Dedifferentiated amniotic fluid mesenchymal stem cell (primary cell): ENCODE data around the gene HTR1D.
"Not testable (repeated sequence)": the region's sequence is repeated elsewhere in the genome, so short reads cannot be mapped to it uniquely, and the experiment has no call there.

Experiments used
- DNase-seq: peaks from one replicate; pipeline ENCODE4 v3.0.0-alpha.2; 2016; ENCODE audit errors: extremely low spot score

Gene HTR1D

DNA sequence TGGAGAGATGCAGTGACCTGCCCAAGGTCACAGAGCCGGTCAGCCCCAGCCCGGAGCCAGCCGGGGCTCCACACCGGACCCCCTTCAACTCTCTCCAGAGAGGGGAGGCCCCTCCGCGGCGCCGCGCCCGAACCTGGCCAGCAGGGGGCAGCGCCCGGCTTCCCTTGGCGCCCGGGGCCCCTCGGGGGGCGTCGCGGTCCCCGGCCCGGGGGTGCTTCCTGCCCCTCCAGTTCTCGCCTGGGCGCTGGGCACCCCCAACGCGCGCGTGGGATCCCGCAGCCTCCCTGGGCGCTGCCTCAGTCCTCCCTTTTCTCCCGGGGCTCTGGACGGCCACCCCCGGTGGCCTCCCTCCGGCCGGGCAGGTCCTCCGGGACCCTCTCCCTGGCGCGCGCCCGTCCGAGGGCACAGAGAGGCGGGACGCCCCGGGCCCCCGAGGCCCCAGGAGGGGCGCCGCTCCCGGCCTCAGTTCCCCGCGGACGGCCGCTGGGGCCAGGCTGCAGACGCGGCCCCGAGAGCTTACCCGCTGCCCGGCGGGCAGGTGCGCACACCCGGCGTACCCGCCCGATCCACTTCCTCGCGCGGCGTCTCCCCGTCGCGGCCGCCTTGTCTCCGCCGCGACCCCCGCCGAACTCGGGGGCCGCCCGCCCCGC, 406 bp downstream of the HTR1D start:
- DNase-seq = no peak

DNA sequence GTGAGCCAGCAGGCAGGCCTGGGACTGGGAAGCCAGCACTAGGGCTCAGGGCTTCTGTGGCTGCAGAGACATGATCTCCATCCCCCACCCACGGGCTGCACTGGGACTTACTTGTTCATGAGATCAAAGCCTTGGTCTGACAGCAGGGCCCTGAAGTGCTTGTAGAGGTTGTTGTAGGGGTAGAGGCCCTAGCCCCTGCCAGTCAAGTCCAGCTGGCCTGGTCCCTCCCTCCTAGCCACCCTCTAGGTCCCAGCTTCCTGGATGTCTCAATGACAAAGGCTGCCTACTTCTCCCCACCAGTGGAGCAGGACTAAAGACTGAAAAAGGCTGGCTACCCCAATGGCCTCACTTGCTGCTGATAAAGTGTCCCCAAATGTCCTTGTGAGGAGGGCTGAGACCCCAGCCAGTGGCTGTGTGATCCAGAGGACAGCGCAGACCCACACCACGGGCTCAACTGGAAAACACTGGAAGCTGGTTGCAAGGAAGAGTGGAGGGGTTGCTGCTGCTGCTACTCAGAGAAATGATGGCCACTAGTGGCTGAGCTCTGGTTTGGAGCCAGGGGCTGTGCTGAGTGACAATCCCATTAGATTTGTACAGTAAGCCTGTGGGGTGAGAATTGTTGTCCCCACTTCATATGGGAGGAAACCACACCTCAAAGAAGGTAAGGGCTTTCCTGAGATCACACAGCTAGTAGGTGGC, 1.4 kb downstream of the HTR1D start:
- DNase-seq = no peak

DNA sequence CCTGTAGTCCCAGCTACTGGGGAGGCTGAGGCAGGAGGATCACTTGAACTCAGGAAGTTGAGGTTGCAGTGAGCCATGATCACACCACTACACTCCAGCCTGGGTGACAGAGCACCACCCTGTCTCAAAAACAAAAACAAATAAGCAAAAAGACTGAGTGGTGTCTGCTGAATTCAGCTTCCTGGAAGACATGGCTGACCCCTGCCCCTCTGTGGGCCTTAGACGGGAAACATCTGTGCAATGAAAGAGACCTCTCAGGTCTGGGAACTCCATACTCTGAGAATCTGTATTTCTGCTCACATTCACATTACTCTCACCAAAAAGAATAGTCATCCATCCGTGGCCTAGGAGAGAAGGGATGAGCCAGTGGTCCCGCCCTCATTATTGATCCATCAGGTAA, 2.0 kb downstream of the HTR1D start:
- DNase-seq = no peak

DNA sequence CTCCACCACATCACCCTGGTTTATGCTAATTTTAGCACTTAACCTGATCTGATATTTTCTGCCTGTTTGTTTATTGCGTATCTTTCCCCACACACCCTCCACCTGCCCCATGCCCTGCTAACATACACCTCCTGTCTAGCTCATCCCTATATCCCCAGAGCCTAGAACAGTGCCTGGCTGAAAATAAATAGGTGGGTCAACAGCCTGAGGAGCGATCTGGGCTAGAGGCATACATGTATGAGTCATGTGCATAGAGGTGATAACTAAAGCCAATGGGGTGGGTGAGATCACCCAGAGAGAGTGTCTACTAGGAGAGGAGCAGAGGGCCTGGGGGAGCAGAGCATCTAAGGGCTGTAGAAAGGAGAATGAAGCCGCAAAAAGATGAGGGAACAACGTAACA, 2.7 kb downstream of the HTR1D start:
- no peak for DNase-seq

DNA sequence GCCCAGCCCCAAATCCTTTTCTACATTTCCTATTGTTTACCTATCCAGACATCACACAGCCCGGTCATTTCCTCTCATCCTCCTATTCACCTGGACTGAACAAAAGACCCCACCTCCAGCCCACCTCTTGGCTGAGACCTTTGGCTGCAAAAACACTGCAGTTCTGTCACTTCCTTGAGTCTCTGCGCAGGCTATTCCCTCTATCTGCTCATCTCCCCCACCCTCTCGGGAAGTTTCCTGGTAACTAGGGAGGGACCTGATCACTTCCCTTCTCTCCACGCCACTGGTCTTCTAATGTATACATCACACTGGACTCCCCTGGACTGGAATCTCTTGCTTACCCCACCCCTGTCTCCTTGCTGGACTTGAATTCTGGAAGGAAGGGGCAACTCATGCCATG, 5.3 kb downstream of the HTR1D start:
- DNase-seq = no peak

DNA sequence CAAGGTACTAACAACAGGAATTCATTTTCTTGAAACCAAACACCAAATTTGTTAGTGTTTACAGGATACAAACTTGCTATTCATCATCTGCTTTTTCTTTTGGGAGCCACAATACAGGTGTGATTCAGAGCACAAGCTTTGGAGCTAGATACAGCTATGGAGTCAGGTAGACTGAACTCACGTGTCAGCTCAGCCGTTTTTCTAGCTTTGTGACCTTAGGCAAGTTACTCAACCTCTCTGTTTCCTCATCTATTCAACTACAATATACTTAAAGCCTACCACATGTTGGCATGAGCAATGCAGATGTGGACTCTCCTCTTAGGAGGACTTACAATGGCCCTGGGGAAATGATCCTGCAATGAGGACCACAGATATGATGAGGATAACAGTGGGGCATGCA, 6.3 kb downstream of the HTR1D start:
- DNase-seq = no peak

DNA sequence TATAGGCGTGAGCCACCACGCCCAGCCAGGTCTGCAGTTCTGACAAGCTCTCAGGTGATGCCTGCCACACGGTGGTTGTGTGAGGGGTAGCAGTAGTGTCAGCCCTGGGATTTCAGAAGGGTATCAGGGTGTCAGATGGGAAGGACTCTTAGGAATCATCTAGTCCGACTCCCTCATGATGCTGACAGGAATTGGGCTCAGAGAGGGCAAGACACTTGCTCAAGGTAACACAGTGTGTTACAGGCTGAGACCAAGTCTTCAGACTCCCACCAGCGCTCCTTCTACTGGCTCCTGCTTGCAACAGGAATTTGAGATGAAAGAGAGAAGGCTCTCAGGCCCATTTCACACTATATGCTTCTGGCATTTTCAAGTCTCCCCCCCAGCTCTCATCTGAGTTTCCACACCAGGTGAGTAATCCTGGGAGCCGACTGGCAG, 6.9 kb downstream of the HTR1D start:
- DNase-seq = no peak

DNA sequence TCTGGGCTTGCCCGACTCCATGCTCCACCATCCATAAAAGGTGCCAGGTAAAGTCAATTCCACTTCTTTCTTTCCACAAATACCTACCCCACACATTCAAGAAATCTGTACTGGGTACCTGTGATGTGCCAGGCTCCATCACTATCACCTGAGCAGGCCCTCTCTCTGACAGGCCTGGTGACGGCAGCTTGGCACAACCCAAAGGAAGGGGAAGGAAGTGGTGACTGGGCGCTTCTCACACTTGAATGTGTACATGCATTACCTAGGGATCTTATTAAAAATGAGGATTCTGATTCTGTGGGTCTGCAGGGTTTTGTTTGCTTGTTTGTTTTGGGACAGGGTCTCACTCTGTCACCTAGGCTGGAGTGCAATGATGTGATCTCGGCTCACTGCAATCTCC, 7.5 kb downstream of the HTR1D start:
- no peak for DNase-seq

DNA sequence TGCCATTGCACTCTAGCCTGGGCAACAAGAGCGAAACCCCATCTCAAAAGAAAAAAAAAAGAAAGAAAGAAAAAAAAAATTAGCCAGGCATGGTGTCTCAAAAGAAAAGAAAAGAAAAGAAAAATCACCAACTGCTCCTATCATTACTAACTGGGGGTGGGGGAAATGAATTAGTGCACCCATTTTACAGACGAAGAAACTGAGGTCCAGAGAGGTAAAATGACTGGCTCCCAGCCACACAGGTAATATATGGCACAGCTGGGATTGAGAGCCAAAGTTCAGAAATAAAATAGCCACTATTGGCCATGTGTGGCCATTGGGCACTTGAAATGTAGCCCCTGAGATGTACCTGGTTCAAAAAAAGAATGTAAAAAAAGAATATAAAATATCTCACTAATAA, 8.8 kb downstream of the HTR1D start:
- no peak for DNase-seq

DNA sequence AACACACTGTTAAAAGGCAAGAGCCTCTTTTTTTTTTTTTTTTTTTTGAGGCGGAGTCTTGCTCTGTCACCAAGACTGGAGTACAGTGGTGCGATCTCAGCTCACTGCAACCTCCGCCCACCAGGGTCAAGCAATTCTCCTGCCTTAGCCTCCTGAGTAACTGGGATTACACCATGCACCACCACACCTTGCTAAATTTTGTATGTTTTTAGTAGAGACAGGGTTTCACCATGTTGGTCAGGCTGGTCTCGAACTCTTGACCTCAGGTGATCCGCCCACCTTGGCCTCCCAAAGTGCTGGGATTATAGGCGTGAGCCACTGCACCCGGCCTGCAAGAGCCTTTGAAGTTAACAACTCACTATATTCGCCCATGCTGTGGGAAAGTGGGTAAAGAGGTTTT, 9.6 kb downstream of the HTR1D start:
- DNase-seq = not testable (repeated sequence)

DNA sequence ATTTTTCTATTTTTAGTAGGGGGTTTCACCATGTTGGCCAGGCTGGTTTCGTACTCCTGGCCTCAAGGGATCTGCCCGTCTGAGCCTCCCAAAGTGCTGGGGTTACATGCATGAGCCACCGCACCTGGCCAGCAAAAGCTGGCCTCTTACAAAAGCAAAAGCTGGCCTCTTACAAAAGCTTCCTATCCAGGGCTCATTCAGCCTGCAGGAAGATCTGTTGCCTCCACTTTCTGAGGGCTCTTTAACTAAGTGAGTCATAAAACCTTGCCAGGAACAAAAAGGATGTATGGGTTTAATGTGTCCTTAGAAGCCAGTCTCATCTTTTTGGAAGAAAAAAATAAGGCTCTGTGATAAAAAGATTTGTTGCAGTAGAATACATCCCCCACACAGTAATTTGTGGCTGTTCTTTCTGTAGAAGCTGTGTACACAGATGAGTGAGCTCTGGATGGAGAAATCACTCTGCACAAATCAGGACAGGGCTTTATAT, 15.0 kb downstream of the HTR1D start:
- DNase-seq = no peak

DNA sequence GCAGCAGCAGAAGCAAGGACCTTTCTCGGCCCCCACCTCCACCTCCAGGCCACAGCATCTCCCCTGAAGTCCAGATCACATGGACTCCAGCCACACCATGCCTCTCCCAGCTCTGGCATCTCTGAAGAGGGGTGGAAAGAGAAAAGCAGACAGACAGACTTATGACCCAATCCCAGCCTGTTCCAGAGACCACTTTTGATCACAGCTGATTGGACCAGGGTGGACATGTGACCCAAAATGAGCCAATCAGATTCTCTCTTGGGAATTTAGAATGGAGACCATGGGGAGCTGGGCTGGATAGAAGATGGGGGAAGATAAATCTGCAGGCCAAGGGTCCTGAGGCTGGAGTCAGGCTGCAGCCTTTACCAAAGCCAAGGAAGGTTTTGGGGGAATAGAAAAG, 16.4 kb downstream of the HTR1D start:
- no peak for DNase-seq

DNA sequence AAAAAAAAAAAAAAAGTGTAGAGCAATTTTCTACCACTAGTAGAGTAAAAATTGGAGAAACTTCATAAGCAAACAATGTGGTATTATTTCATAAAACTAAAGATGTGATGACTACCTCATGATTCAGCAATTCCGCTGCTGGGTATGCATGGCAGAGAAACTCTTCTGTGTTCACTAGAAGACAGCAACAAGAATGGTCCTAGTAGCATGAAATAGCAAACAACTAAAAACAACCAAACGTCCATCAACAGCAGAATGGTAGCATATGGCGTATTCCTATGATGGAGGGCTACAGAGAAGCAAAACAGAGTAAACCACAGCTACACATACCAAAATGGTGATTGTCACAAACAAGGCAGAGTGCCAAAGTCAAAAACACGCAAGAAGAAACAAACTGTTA, 18.9 kb downstream of the HTR1D start:
- peak; percentile 94 for DNase-seq

DNA sequence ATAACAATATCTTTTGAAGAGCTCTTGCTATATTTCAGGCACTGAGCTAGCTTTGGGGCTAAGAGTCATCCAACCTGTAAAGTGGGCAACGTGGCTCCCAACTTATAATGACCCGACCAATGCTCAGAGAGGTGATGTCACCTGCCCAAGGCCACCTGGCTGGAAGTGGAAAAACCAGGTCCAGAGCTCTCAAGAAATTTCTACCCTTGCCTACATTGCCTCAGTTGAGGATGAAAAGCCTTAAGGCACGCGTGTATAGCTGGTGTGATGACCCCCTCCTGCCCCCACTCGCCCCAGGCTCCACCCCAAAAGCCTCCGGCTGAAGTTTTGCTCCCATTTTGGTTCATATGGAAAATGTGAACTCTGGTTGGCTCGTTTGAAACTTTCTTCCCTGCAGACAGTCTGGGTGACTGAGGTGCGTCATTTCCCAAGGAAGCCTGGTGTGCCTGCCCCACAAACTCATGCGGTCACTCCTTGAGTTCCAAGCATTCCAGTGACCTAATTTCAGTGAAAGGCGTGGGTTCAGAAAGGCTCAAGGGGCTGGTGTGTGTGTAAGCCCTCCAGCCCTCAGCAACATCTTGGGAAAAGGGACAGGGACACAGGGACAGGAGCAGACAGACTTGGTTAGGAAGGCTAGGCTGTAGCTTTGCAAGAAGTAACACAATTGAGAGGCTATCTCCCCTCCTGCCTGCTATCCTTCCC, 20.5 kb downstream of the HTR1D start:
- DNase-seq = peak; percentile 95

DNA sequence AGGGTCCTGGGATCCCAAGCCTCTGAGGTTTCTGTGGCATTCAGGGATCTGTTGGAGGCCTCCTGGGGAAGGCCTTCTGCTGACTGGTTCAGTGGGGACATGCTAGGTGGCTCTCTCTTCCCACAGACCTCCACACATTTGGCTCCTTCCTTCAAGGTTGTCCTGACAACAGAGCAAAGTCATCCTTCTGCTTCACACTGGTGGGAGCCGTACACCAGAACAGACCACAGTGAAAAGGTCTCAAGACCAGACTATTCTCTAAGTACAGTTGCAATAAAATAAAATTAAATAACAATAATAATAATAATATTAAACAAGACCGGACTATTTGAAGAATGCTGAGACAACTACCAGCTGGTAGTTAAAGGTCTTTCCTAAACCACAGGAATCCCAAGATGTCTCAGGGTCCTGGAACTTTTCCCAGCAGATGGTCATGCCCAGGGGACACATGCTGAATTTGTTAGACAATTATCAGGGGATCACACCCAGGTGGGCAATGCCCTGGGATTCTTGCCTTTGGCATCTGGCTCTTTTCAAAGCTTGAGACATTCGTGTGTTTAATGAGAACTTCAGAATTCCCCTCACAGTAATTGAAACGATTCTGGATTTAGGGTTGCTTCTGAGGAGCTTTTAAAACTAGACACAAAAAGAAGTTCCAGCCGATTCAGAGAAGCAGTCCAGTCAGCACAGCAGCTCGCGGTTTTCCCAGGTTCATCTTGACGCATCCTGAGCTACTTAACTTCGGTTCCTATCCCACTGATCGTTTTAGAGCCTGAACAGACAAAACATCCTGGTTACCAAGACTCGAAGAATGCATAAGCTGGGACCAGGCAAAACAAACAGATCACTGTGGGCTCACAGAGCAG, 22.9 kb downstream of the HTR1D start:
- peak; percentile 69 for DNase-seq

DNA sequence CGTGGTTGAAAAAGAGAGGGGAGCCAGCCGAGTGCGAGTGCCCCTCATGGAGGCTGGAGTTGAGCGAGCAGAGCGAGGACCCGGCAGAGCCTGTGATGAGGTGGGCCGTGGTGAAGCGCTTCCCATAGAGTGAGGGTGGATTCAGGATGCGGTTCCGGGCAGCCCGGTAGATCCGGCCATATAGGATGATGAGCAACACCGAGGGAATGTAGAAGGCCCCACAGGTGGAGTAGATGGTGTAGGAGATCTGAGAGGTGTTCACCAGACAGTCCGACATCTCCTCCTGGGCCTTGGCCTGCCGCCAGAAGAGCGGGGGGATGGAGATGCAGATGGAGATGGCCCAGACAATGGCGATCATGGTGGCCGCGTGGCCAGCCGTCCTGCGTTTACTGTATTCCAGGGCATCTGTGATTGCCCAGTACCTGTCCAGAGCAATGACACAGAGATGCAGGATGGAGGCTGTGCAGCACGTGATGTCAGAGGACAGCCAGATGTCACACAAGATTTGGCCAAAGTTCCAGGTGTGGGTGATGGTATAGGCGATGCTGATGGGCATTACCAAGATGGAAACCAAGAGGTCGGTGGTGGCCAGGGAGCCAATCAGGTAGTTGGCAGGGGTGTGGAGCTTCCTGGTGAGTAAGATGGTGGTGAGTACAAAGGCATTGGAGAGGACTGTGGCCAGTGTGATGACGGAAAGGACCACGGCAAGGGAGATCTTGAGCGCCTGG, 23.7 kb downstream of the HTR1D start:
- no peak for DNase-seq

DNA sequence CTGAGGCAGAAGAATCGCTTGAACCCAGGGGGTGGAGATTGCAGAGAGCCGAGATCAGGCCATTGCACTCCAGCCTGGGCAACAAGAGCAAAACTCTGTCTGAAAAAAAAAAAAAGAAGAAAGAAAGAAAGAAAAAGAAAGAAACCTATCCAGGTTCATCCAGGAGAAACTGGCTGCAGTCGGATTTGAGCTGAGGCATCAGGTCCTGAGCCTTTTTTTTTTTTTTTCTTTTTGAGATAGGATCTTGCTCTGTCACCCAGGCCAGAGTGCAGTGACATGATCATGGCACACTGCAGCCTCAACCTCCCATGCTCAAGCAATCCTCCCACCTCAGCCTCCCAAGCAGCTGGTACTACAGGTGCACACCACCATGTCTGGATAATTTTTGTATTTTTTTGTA, 26.1 kb downstream of the HTR1D start:
- DNase-seq = no peak

DNA sequence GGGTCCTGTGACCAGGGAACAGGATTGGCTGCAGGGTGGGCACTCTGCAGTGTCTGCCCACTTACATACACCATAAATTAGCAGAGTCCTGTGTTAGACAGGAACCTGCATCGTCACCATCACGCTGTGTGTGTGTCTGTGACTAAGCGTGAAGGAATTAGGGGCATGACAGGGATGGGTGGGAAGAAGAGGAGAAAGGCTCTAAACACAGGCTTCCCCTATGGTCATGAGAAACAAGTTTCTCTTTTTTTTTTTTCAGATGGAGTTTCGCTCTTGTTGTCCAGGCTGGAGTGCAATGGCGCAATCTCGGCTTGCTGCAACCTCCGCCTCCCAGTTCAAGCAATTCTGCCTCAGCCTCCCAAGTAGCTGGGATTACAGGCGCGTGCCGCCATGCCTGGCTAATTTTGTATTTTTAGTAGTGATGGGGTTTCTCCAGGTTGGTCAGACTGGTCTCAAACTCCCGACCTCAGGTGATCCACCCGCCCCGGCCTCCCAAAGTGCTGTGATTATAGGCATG, 28.3 kb downstream of the HTR1D start:
- DNase-seq = peak; percentile 27

DNA sequence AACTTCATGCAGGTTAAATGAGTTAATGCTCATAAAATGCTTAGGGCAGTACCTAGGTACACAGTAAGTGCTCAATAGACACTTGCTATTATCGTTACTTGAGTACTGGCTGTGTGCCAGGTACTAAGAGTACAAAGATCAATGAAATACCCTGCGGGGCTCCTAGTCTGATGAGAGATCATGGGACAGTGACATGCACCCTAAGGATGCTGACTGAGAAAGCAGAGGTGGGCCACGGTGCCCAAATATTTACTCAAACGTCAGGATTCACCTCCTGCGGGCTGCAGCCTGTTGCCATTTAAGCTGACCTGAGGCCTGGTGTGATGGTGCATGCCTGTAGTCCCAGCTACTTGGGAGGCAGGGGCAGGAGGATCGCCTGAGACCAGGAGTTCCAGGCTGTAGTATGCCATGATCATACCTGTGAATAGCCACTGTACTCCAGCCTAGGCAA, 28.8 kb downstream of the HTR1D start:
- no peak for DNase-seq

DNA sequence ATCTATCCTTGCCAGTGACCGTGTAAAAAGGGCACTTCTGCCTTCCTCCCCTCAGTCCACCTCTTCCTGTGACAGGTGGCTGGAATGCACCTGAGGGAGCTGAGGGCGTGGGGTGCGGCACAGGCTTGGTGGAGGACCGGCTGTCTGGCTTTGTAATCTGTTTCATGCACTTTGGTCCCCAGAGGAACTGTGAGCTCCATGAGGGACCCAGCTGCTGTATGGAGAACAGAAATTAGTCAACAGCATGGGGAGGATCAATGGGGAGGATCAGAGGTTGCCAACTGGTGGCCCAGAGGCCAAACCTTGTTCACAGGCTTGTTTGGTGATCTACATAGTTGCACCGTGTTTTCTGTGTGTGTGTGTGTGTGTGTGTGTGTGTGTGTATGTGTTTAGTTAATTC, 29.7 kb downstream of the HTR1D start:
- no peak for DNase-seq

DNA sequence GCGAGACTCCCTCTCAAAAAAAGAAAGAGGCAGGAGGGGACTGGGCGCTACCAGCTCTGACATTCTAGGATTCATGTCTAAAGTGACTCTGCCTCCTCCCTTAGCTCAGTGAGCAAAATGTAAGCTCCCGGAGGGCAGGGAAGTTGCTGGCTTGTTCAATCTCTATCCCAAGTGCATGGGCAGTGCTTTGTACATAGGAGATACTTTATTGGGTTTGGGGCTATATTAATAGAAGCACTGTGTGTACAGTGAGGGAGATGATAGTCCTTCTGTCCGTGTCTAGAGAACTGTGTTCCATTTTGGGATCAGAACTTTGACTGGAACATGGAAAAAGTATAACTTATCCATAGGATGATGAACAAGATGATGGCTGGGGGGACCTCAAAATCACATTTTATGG, 31.9 kb downstream of the HTR1D start:
- DNase-seq = no peak
